ENCODE data around the gene TTLL6. TPM values are rescaled to one million over a fixed set of nuclear protein-coding genes. Genes with fewer than 3 reads are reported as not detected.

TTLL6 gene
- total and polyA plus RNA-seq, 2 of the 8 experiments (the other 6 are each of a cell fraction or from before 2014, with no cell fraction given), result 2.6 to 4.3 TPM

- H3K9ac ChIP-seq (replicated peaks in 1 of 4; ENCODE audit: extremely low read depth in 1 of 4, low read depth in 3 of 4, low read length in 3 of 4), result no peak overlapping the region
- no peaks in the 10 kb centered on the region for H3K9me3 ChIP-seq (ENCODE audit: insufficient read depth in 2 of 2, low read depth in 1 of 2, low read length in 1 of 2)
- POLR2A ChIA-PET (ENCODE audit: partially characterized antibody), result interaction anchor here (1.0 to 1.6 kb wide), 2 partner anchors 17 to 19 kb away, joined by 3 to 4 read pairs; no protein-coding TSS in a partner anchor
- H3K18ac ChIP-seq (ENCODE audit: extremely low read depth, low read length), result no peak overlapping the region
- peaks cover 0 to 3% (median 0%) of the 10 kb centered on the region in 4 experiments; a peak in 2 of 7 replicates for H3K4me1 ChIP-seq (replicated peaks in 1 of 4; ENCODE audit: control insufficient read depth in 3 of 4, insufficient read depth in 4 of 4, low read length in 3 of 4)
- H2BK12ac ChIP-seq (ENCODE audit: low read depth, low read length), result no peak overlapping the region
- FAIRE-seq, result no peak
- H3K14ac ChIP-seq (ENCODE audit: insufficient read length), result no peak overlapping the region
- peaks cover 0 to 2% of the 10 kb centered on the region in 2 experiments for H4K20me1 ChIP-seq (replicated peaks in 1 of 2; ENCODE audit: control insufficient read depth in 1 of 2, insufficient read depth in 2 of 2, low read length in 2 of 2)
- no peaks in the 10 kb centered on the region for H3K79me2 ChIP-seq (ENCODE audit: control insufficient read depth in 1 of 2, insufficient read depth in 2 of 2, low read length in 2 of 2)
- no peak overlapping the region for H3K23ac ChIP-seq (ENCODE audit: insufficient read length)
- no peaks in the 10 kb centered on the region for H3K79me1 ChIP-seq (ENCODE audit: low read depth, low read length)
- TF ChIP-seq POLR2AphosphoS5 (IDR thresholded peaks at IDR 0.05; ENCODE audit: low read depth, low read length), result no peak
- TF ChIP-seq SP2 (IDR thresholded peaks at IDR 0.05; ENCODE audit: low read length), result no peak
- TF ChIP-seq RNF2 (IDR thresholded peaks at IDR 0.05; ENCODE audit: borderline replicate concordance, low read depth, low read length, missing control alignments, poor library complexity, severe bottlenecking), result no peak
- TF ChIP-seq BACH1 (IDR thresholded peaks at IDR 0.05; ENCODE audit: low read length), result no peak
- no peak overlapping the region for H3K56ac ChIP-seq (replicated peaks; ENCODE audit: insufficient read length, low read depth, low read length)
- H2AK5ac ChIP-seq (ENCODE audit: low read depth, low read length), result no peak overlapping the region
- H4K8ac ChIP-seq (ENCODE audit: extremely low read depth, insufficient read depth, low read length), result no peak overlapping the region
- H2BK120ac ChIP-seq (replicated peaks; ENCODE audit: low read depth, low read length), result no peak overlapping the region
- no peak overlapping the region for H2BK5ac ChIP-seq (ENCODE audit: low read depth, low read length)
- H2BK20ac ChIP-seq (ENCODE audit: low read length), result no peak overlapping the region
- no peak overlapping the region for H3K4ac ChIP-seq (replicated peaks; ENCODE audit: insufficient read length, low read depth, low read length)
- H3K27me3 ChIP-seq (replicated peaks in 1 of 4; ENCODE audit: control insufficient read depth in 3 of 4, extremely low read depth in 1 of 4, insufficient read depth in 3 of 4, low read length in 3 of 4), result peaks cover 0 to 6% (median 1%) of the 10 kb centered on the region in 4 experiments; a peak in 2 of 7 replicates
- H3K27ac ChIP-seq (ENCODE audit: low read depth, low read length), result no peak overlapping the region
- WGBS, 2 experiments (ENCODE audit: extremely low coverage in 1 of 2, insufficient coverage in 1 of 2, insufficient read length in 1 of 2, insufficient replicate concordance in 2 of 2, low coverage in 1 of 2, low lambda C conversion rate in 2 of 2, missing lambda C conversion rate in 1 of 2), result 91% methylated on average over 7 of the region's 7 CpGs; no CpG with 5 or more reads in 1 of the 2 experiments
- no peak overlapping the region for H4K91ac ChIP-seq (replicated peaks; ENCODE audit: insufficient read length, low read length)
- CTCF ChIA-PET (ENCODE audit: partially characterized antibody), result interaction anchor here (1.3 to 88.5 kb wide), 9 partner anchors 11 to 126 kb away, joined by 3 to 2590 read pairs (median 63); partner anchors contain the start of genes ATP5MC1, HOXB13, PRAC1 and PRAC2
- H3K36me3 ChIP-seq (ENCODE audit: control insufficient read depth in 2 of 4, insufficient read depth in 4 of 4, low read length in 3 of 4), result no peaks in the 10 kb centered on the region
- H2BK15ac ChIP-seq (ENCODE audit: low read length), result no peak overlapping the region
- H4K5ac ChIP-seq (ENCODE audit: insufficient read length, low read depth, low read length), result no peak overlapping the region
- H3K4me2 ChIP-seq (ENCODE audit: insufficient read depth in 1 of 2, low read depth in 2 of 2, low read length in 2 of 2), result no peak overlapping the region
- no peaks in the 10 kb centered on the region for H3K23me2 ChIP-seq (ENCODE audit: low read depth, low read length)
- no peak overlapping the region for H3K4me3 ChIP-seq (ENCODE audit: extremely low read depth in 1 of 4, insufficient read depth in 2 of 4, low read depth in 3 of 4, low read length in 4 of 4)
- no peak overlapping the region for H2AFZ ChIP-seq (ENCODE audit: low read length)
- no peak for DNase-seq (ENCODE audit: low read depth in 1 of 2, low spot score in 2 of 2)
Measured at GRCh38 chr17:48787828-48788227, 29.2 kb downstream of the TTLL6 start.
